HepG2 (cell line): ENCODE data around the gene SRR. TPM values are rescaled to one million over a fixed set of nuclear protein-coding genes. Genes with fewer than 3 reads are reported as not detected.

Experiments used
- ATAC-seq: fragments of 200-7000 bp; cut with Tn5 transposase; 3 replicates; pipeline ENCODE4 v1.9.1; 2020; ENCODE audit warnings: mild to moderate bottlenecking, moderate library complexity
- BruUV-seq: library from RNA; stranded (reverse); fragments of 400-500 nt; replicated peaks from 2 replicates; lab custom pipeline; 2021; lab: Mats Ljungman, UMichigan
- CTCF ChIA-PET: fragments of 300-600 bp; formaldehyde crosslinking; extraction: SDS; loops from one replicate; lab custom pipeline; 2021; ENCODE audit warnings: low total read pairs, inconsistent platforms, low intra/inter-chr PET ratio; lab: Yijun Ruan, JAX
- POLR2A ChIA-PET: fragments of 350-600 bp; sonication (Branson Sonifier 250); formaldehyde crosslinking; loops from one replicate; lab custom pipeline; 2020; ENCODE audit warnings: antibody characterized with exemption, inconsistent platforms; lab: Yijun Ruan, JAX
- DNase-seq: peaks from one replicate; pipeline ENCODE4 v3.0.0-alpha.2; 2015; ENCODE audit warnings: low spot score
- FAIRE-seq: peaks from 3 replicates; lab custom pipeline; 2011; peaks lifted over from hg19 to GRCh38; lab: Jason Lieb, UNC
- H2AFZ ChIP-seq: one replicate; pipeline ENCODE4 v1.6.1; 2011; ENCODE audit warnings: low read length, inconsistent platforms
- H3K27ac ChIP-seq: fragments of 300-600 bp; 3 replicates; pipeline ENCODE4 v1.8.0; 2011; ENCODE audit warnings: mixed run types, mild to moderate bottlenecking, mixed read lengths, low read length, inconsistent platforms; ENCODE audit not compliant: insufficient read depth; ENCODE audit errors: extremely low read length
- H3K27me3 ChIP-seq, 2 experiments: fragments of 200-600 bp in 1 of 2; 2 replicates in 1 of 2; 3 replicates in 1 of 2; pipeline versions ENCODE4 v1.6.0 to v1.8.0; 2011; ENCODE audit warnings: low read length in 2 of 2, mild to moderate bottlenecking in 2 of 2, moderate library complexity in 2 of 2, inconsistent platforms in 1 of 2; ENCODE audit not compliant: insufficient read depth in 2 of 2, control insufficient read depth in 1 of 2
- H3K36me3 ChIP-seq, 2 experiments: fragments of 200-600 bp in 1 of 2; replicated peaks in 1 of 2; 2 replicates in 1 of 2; 3 replicates in 1 of 2; pipeline versions ENCODE4 v1.5.1 to v1.8.0; 2011; ENCODE audit warnings: low read length in 2 of 2, inconsistent platforms in 1 of 2; ENCODE audit not compliant: insufficient read depth in 2 of 2, control insufficient read depth in 1 of 2
- H3K4me1 ChIP-seq: 2 replicates; pipeline ENCODE4 v1.5.1; 2012; ENCODE audit warnings: low read length, inconsistent platforms; ENCODE audit not compliant: insufficient read depth
- H3K4me2 ChIP-seq: 2 replicates; pipeline ENCODE4 v1.6.0; 2011; ENCODE audit warnings: low read depth, low read length, inconsistent platforms
- H3K4me3 ChIP-seq, 3 experiments: fragments of 200-600 bp in 1 of 3; sonication (generic), shearing (Covaris generic) in 1 of 3; replicated peaks in 1 of 3; 2 replicates each; pipeline ENCODE4 v1.5.1; 2011 to 2016; ENCODE audit warnings: low read length in 3 of 3, inconsistent platforms in 2 of 3, low read depth in 2 of 3, mild to moderate bottlenecking in 2 of 3, control low read depth in 1 of 3, mixed read lengths in 1 of 3; ENCODE audit not compliant: insufficient read depth in 1 of 3
- H3K79me2 ChIP-seq: one replicate; pipeline ENCODE4 v1.6.1; 2011; ENCODE audit warnings: low read length, inconsistent platforms; ENCODE audit not compliant: insufficient read depth
- H3K9ac ChIP-seq: 2 replicates; pipeline ENCODE4 v1.6.0; 2011; ENCODE audit warnings: mild to moderate bottlenecking, low read depth, low read length, inconsistent platforms; ENCODE audit not compliant: insufficient read depth
- H3K9me3 ChIP-seq: 2 replicates; pipeline ENCODE4 v1.5.1; 2012; ENCODE audit warnings: mild to moderate bottlenecking, low read length
- H4K20me1 ChIP-seq: 2 replicates; pipeline ENCODE4 v1.6.0; 2011; ENCODE audit warnings: inconsistent platforms, mild to moderate bottlenecking, low read length, moderate library complexity; ENCODE audit not compliant: insufficient read depth
- ASH2L ChIP-seq: fragments of 300-600, 200-600 bp; sonication (generic); IDR thresholded peaks from 2 replicates; pipeline ENCODE4 v1.7.0; 2017; ENCODE audit warnings: low read depth, mild to moderate bottlenecking, moderate library complexity, mixed read lengths, low read length; ENCODE audit not compliant: insufficient read length
- ATAD3A ChIP-seq: sonication (generic); formaldehyde crosslinking; IDR thresholded peaks from 2 replicates; pipeline ENCODE4 v1.4.0; 2020; ENCODE audit warnings: missing genetic modification reagents
- YEATS4 ChIP-seq: sonication (generic); formaldehyde crosslinking; IDR thresholded peaks from 2 replicates; pipeline ENCODE4 v1.4.0; 2020; ENCODE audit warnings: missing genetic modification reagents, borderline replicate concordance
- ZNF224 ChIP-seq: sonication (generic); formaldehyde crosslinking; IDR thresholded peaks from 2 replicates; pipeline ENCODE4 v1.5.0; 2020; ENCODE audit warnings: mild to moderate bottlenecking, missing genetic modification reagents
- ZNF335 ChIP-seq: sonication (generic); formaldehyde crosslinking; IDR thresholded peaks from 2 replicates; pipeline ENCODE4 v1.4.0; 2020; ENCODE audit warnings: missing genetic modification reagents
- ZNF441 ChIP-seq: sonication (generic); formaldehyde crosslinking; IDR thresholded peaks from 2 replicates; pipeline ENCODE4 v1.7.0; 2021; ENCODE audit warnings: missing genetic modification reagents, borderline replicate concordance
- ZNF501 ChIP-seq: sonication (generic); formaldehyde crosslinking; IDR thresholded peaks from 2 replicates; pipeline ENCODE4 v1.5.1; 2020; ENCODE audit warnings: mild to moderate bottlenecking, moderate library complexity, missing genetic modification reagents
- ZSCAN30 ChIP-seq: sonication (generic); formaldehyde crosslinking; IDR thresholded peaks from 2 replicates; pipeline ENCODE4 v1.5.0; 2020; ENCODE audit warnings: mild to moderate bottlenecking, missing genetic modification reagents
- WGBS: methylation state at CpG from one replicate; pipeline ENCODE4 v1.1.6; 2017; ENCODE audit warnings: low lambda C conversion rate; 5-methylcytosine and 5-hydroxymethylcytosine counted together
- in situ Hi-C: cut with HindIII; loops from 2 replicates; pipeline ENCODE4 v1.10.0; 2017; ENCODE audit warnings: low pct_unique_long_range_greater_than_20kb; ENCODE audit not compliant: extremely low pct_ligation_motif_present
- intact Hi-C: fragments of 100-400 bp; cut with micrococcal nuclease; formaldehyde crosslinking; loops from one replicate; pipeline ENCODE4 v1.10.0; 2022; ENCODE audit not compliant: unreplicated experiment
- polyA plus RNA-seq, 8 experiments: library from polyadenylated mRNA; depleted of rRNA in 3 of 8; stranded (reverse) in 7 of 8; unstranded in 1 of 8; fragments of >200 nt; fragmentation: Illumina TruSeq in 4 of 8; extraction: Trizol in 4 of 8; gene quantifications; 2 replicates each; pipeline versions ENCODE4 v1.2.1 to v1.2.3, GENCODE V29; 2011 to 2016; ENCODE audit warnings: low read depth in 4 of 8, missing spikeins in 1 of 8, mixed read lengths in 1 of 8; ENCODE audit not compliant: insufficient read depth in 1 of 8
- total RNA-seq, 5 experiments: library from RNA; depleted of rRNA; stranded (reverse); fragments of >200 nt; fragmentation: Illumina TruSeq; extraction: Trizol; gene quantifications; 2 replicates each; pipeline ENCODE4 v1.2.3, GENCODE V29; 2016; ENCODE audit warnings: low read depth in 1 of 5
- TF ChIP-seq, protein P1 (sequence below): sonication (generic); formaldehyde crosslinking; IDR thresholded peaks from 2 replicates; pipeline ENCODE4 v1.4.0; 2020; ENCODE audit warnings: missing genetic modification reagents; ENCODE audit errors: not compliant biosample characterization
- TF ChIP-seq, protein P2 (sequence below): conservative IDR thresholded peaks from 2 replicates; pipeline ENCODE4 v1.6.1; 2018; ENCODE audit warnings: missing genetic modification reagents
- TF ChIP-seq, protein P3 (sequence below): sonication (generic); formaldehyde crosslinking; IDR thresholded peaks from 2 replicates; pipeline ENCODE4 v1.5.0; 2020; ENCODE audit warnings: mild to moderate bottlenecking, missing genetic modification reagents, borderline replicate concordance
- TF ChIP-seq, protein P4 (sequence below): IDR thresholded peaks from 2 replicates; pipeline ENCODE4 v1.6.1; 2016; ENCODE audit warnings: control low read depth

The SRR gene
- total and polyA plus RNA-seq, 2 of the 13 experiments (the other 11 are each of a cell fraction or from before 2014, with no cell fraction given), result 3.6 to 7.8 TPM

DNA sequence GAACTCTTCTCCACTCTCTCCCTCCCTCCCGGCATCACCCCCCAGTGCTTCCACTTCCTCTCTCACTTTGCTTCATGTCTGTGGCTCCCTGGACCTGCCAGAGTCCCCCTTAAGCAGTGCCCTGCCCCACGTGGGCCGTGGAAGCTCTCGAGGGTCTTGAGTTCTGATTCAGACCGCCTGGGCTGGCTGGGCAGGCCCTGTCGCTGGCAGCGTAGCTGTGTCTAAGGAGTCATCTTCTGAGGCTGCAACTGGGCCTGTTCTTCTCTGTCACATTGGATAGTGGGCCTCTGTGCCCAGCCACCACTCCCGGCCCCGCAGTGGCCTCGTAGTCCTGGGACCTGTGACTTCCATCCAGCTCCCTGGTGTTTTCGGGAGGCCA lies 66.5 kb downstream of the SRR start:
- Histone ChIP-seq H4K20me1 (no peaks in the 10 kb centered on the region), H3K27ac (no peak overlapping the region), H3K4me1 (no peaks in the 10 kb centered on the region), H3K79me2 (no peaks in the 10 kb centered on the region), H3K36me3 (peaks cover 9 to 10% of the 10 kb centered on the region in 2 experiments; a peak in 3 of 5 replicates), H3K27me3 (no peaks in the 10 kb centered on the region), H2AFZ (no peak overlapping the region), H3K4me3 (no peak overlapping the region), H3K4me2 (no peak overlapping the region), H3K9me3 (no peaks in the 10 kb centered on the region), H3K9ac (no peak overlapping the region)
- intact Hi-C loops (no loop called here), in situ Hi-C loops (no loop called here)
- BruUV-seq, result no TSS peak
- ChIA-PET POLR2A (no interaction called here), CTCF (interaction anchor here (1.3 kb wide), 1 partner anchor 46 kb away, joined by 4 read pairs; no protein-coding TSS in a partner anchor)
- ATAC-seq (no peak), FAIRE-seq (no peak), DNase-seq (no peak)
- 93% methylated on average over 10 of the region's 11 CpGs for WGBS
- TF ChIP-seq, protein P1, sequence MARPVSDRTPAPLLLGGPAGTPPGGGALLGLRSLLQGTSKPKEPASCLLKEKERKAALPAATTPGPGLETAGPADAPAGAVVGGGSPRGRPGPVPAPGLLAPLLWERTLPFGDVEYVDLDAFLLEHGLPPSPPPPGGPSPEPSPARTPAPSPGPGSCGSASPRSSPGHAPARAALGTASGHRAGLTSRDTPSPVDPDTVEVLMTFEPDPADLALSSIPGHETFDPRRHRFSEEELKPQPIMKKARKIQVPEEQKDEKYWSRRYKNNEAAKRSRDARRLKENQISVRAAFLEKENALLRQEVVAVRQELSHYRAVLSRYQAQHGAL (CRISPR knock-in tag), result no peak
- TF ChIP-seq, protein P2, sequence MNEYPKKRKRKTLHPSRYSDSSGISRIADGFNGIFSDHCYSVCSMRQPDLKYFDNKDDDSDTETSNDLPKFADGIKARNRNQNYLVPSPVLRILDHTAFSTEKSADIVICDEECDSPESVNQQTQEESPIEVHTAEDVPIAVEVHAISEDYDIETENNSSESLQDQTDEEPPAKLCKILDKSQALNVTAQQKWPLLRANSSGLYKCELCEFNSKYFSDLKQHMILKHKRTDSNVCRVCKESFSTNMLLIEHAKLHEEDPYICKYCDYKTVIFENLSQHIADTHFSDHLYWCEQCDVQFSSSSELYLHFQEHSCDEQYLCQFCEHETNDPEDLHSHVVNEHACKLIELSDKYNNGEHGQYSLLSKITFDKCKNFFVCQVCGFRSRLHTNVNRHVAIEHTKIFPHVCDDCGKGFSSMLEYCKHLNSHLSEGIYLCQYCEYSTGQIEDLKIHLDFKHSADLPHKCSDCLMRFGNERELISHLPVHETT, result no peak
- TF ChIP-seq ATAD3A (CRISPR knock-in tag), result no peak
- TF ChIP-seq, protein P3, sequence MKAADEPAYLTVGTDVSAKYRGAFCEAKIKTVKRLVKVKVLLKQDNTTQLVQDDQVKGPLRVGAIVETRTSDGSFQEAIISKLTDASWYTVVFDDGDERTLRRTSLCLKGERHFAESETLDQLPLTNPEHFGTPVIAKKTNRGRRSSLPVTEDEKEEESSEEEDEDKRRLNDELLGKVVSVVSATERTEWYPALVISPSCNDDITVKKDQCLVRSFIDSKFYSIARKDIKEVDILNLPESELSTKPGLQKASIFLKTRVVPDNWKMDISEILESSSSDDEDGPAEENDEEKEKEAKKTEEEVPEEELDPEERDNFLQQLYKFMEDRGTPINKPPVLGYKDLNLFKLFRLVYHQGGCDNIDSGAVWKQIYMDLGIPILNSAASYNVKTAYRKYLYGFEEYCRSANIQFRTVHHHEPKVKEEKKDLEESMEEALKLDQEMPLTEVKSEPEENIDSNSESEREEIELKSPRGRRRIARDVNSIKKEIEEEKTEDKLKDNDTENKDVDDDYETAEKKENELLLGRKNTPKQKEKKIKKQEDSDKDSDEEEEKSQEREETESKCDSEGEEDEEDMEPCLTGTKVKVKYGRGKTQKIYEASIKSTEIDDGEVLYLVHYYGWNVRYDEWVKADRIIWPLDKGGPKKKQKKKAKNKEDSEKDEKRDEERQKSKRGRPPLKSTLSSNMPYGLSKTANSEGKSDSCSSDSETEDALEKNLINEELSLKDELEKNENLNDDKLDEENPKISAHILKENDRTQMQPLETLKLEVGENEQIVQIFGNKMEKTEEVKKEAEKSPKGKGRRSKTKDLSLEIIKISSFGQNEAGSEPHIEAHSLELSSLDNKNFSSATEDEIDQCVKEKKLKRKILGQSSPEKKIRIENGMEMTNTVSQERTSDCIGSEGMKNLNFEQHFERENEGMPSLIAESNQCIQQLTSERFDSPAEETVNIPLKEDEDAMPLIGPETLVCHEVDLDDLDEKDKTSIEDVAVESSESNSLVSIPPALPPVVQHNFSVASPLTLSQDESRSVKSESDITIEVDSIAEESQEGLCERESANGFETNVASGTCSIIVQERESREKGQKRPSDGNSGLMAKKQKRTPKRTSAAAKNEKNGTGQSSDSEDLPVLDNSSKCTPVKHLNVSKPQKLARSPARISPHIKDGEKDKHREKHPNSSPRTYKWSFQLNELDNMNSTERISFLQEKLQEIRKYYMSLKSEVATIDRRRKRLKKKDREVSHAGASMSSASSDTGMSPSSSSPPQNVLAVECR (CRISPR knock-in tag), result no peak
- TF ChIP-seq ZNF335 (CRISPR knock-in tag), result no peak
- TF ChIP-seq ZNF441 (CRISPR knock-in tag), result no peak
- TF ChIP-seq, protein P4, sequence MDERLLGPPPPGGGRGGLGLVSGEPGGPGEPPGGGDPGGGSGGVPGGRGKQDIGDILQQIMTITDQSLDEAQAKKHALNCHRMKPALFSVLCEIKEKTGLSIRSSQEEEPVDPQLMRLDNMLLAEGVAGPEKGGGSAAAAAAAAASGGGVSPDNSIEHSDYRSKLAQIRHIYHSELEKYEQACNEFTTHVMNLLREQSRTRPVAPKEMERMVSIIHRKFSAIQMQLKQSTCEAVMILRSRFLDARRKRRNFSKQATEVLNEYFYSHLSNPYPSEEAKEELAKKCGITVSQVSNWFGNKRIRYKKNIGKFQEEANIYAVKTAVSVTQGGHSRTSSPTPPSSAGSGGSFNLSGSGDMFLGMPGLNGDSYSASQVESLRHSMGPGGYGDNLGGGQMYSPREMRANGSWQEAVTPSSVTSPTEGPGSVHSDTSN (CRISPR knock-in tag), result no peak
- no peak for TF ChIP-seq ZNF224
- TF ChIP-seq ZSCAN30 (CRISPR knock-in tag), result no peak
- no peak for TF ChIP-seq YEATS4 (CRISPR knock-in tag)
- no peak for TF ChIP-seq ASH2L
- TF ChIP-seq ZNF501, result no peak
